WTC11 (cell line): Measurements from ENCODE around the gene NEK7.

Experiments used
- ATF2 ChIP-seq: sonication (generic); formaldehyde crosslinking; IDR thresholded peaks from 2 replicates; pipeline ENCODE4 v1.8.1; 2022; ENCODE audit warnings: low read depth, missing genetic modification reagents, borderline replicate concordance
- ETV6 ChIP-seq: sonication (generic); formaldehyde crosslinking; IDR thresholded peaks from 2 replicates; pipeline ENCODE4 v1.8.1; 2022; ENCODE audit warnings: mild to moderate bottlenecking, missing genetic modification reagents
- FOXK1 ChIP-seq: sonication (generic); formaldehyde crosslinking; IDR thresholded peaks from 2 replicates; pipeline ENCODE4 v1.8.0; 2022; ENCODE audit warnings: mild to moderate bottlenecking, moderate library complexity, missing genetic modification reagents
- JAZF1 ChIP-seq: fragments of 250-450 bp; sonication (Bioruptor Pico); IDR thresholded peaks from 2 replicates; pipeline ENCODE4 v1.9.0; 2021; ENCODE audit warnings: moderate library complexity, mild to moderate bottlenecking, inconsistent platforms
- MAX ChIP-seq: sonication (generic); formaldehyde crosslinking; IDR thresholded peaks from 2 replicates; pipeline ENCODE4 v1.8.0; 2022; ENCODE audit warnings: mild to moderate bottlenecking, missing genetic modification reagents
- NFYB ChIP-seq: sonication (generic); formaldehyde crosslinking; conservative IDR thresholded peaks from 2 replicates; pipeline ENCODE4 v1.8.0; 2022; ENCODE audit warnings: low read depth, missing genetic modification reagents
- PREB ChIP-seq: sonication (generic); formaldehyde crosslinking; IDR thresholded peaks from 2 replicates; pipeline ENCODE4 v1.8.1; 2022; ENCODE audit warnings: mild to moderate bottlenecking, missing genetic modification reagents, moderate library complexity, borderline replicate concordance
- TEAD1 ChIP-seq: sonication (generic); formaldehyde crosslinking; IDR thresholded peaks from 2 replicates; pipeline ENCODE4 v1.8.0; 2022; ENCODE audit warnings: mild to moderate bottlenecking, missing genetic modification reagents
- ZMAT4 ChIP-seq: fragments of 250-450 bp; sonication (Bioruptor Pico); IDR thresholded peaks from 2 replicates; pipeline ENCODE4 v1.9.0; 2021; ENCODE audit warnings: mild to moderate bottlenecking
- ZNF416 ChIP-seq: fragments of 250-450 bp; sonication (Bioruptor Pico); IDR thresholded peaks from 2 replicates; pipeline ENCODE4 v1.9.0; 2021; ENCODE audit warnings: mild to moderate bottlenecking, inconsistent platforms
- ZNF423 ChIP-seq: fragments of 250-450 bp; sonication (Bioruptor Pico); IDR thresholded peaks from 2 replicates; pipeline ENCODE4 v2.1.2; 2022; ENCODE audit warnings: mild to moderate bottlenecking, moderate library complexity
- TF ChIP-seq, protein P1 (sequence below): fragments of 200-600 bp; IDR thresholded peaks from 2 replicates; pipeline ENCODE4 v1.8.0; 2022; ENCODE audit warnings: antibody characterized with exemption
- TF ChIP-seq, protein P2 (sequence below): sonication (generic); formaldehyde crosslinking; IDR thresholded peaks from 2 replicates; pipeline ENCODE4 v1.8.0; 2022; ENCODE audit warnings: mild to moderate bottlenecking, missing genetic modification reagents

DNA sequence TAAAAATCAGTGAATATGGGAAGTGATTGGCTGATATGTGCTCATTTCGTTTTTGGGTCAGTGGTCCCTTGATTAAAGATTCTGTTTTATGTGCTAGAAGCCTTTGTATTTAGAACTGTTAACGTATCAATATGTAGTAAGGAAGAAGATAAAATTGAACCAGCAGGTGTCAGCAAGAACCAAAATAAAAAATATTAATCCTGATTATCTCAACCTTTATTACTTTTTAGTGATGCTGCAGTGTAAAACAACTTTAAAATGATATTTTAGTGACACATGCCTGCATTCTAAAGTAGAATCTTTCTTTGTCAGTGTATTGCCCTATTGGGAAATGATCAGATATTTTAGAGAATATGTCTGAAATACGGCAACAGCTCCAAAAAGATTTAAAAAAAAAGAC is 49.5 kb downstream of the NEK7 start:
- no peak for TF ChIP-seq ZMAT4
- no peak for TF ChIP-seq ETV6 (CRISPR knock-in tag)
- TF ChIP-seq PREB (CRISPR knock-in tag): no peak
- TF ChIP-seq, protein P1, sequence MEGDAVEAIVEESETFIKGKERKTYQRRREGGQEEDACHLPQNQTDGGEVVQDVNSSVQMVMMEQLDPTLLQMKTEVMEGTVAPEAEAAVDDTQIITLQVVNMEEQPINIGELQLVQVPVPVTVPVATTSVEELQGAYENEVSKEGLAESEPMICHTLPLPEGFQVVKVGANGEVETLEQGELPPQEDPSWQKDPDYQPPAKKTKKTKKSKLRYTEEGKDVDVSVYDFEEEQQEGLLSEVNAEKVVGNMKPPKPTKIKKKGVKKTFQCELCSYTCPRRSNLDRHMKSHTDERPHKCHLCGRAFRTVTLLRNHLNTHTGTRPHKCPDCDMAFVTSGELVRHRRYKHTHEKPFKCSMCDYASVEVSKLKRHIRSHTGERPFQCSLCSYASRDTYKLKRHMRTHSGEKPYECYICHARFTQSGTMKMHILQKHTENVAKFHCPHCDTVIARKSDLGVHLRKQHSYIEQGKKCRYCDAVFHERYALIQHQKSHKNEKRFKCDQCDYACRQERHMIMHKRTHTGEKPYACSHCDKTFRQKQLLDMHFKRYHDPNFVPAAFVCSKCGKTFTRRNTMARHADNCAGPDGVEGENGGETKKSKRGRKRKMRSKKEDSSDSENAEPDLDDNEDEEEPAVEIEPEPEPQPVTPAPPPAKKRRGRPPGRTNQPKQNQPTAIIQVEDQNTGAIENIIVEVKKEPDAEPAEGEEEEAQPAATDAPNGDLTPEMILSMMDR: no peak
- no peak for TF ChIP-seq MAX (CRISPR knock-in tag)
- TF ChIP-seq, protein P2, sequence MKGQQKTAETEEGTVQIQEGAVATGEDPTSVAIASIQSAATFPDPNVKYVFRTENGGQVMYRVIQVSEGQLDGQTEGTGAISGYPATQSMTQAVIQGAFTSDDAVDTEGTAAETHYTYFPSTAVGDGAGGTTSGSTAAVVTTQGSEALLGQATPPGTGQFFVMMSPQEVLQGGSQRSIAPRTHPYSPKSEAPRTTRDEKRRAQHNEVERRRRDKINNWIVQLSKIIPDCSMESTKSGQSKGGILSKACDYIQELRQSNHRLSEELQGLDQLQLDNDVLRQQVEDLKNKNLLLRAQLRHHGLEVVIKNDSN (CRISPR knock-in tag): no peak
- TF ChIP-seq FOXK1 (CRISPR knock-in tag): no peak
- no peak for TF ChIP-seq NFYB
- TF ChIP-seq ZNF423 (CRISPR knock-in tag): no peak
- no peak for TF ChIP-seq JAZF1 (CRISPR knock-in tag)
- no peak for TF ChIP-seq ZNF416 (CRISPR knock-in tag)
- no peak for TF ChIP-seq ATF2 (CRISPR knock-in tag)
- no peak for TF ChIP-seq TEAD1 (CRISPR knock-in tag)
